Skeletal muscle tissue (tissue), 4 donors: ENCODE results near the gene CFAP100. TPM values are rescaled to one million over a fixed set of nuclear protein-coding genes. Genes with fewer than 3 reads are reported as not detected.

ENCODE experiments used
- H3K27ac ChIP-seq: one replicate; pipeline ENCODE4 v1.7.0; 2013; ENCODE audit warnings: mild to moderate bottlenecking, low read depth, low read length, inconsistent platforms
- H3K27me3 ChIP-seq, 3 donors: one replicate each; pipeline ENCODE4 v1.7.0; 2013; ENCODE audit warnings: low read length in 3 of 3; ENCODE audit not compliant: control insufficient read depth in 3 of 3, insufficient read depth in 3 of 3
- H3K36me3 ChIP-seq, 3 donors: one replicate each; pipeline ENCODE4 v1.7.0; 2013; ENCODE audit warnings: low read length in 3 of 3; ENCODE audit not compliant: control insufficient read depth in 3 of 3, insufficient read depth in 3 of 3
- H3K4me1 ChIP-seq, 3 donors: one replicate each; pipeline ENCODE4 v1.7.0; 2013; ENCODE audit warnings: low read length in 3 of 3, mild to moderate bottlenecking in 3 of 3; ENCODE audit not compliant: control insufficient read depth in 3 of 3, insufficient read depth in 3 of 3
- H3K4me3 ChIP-seq, 3 donors: one replicate each; pipeline ENCODE4 v1.7.0; 2013; ENCODE audit warnings: low read length in 3 of 3
- H3K9ac ChIP-seq, 3 donors: one replicate each; pipeline ENCODE4 v1.7.0; 2013; ENCODE audit warnings: low read length in 3 of 3, mild to moderate bottlenecking in 3 of 3, moderate library complexity in 2 of 3, low read depth in 1 of 3
- H3K9me3 ChIP-seq, 3 donors: one replicate each; pipeline ENCODE4 v1.7.0; 2013; ENCODE audit warnings: low read length in 3 of 3; ENCODE audit not compliant: control insufficient read depth in 3 of 3
- total RNA-seq: library from RNA; depleted of rRNA; stranded (reverse); fragments of >200 nt; gene quantifications from one replicate; pipeline ENCODE4 v1.2.3, GENCODE V29; 2014
- donor health status: Osteomylitis.

Gene CFAP100
- total RNA-seq, 1 donor from 2014 or later, result not detected

GRCh38 chr3:126350502-126351085 lies 44.1 kb upstream of the CFAP100 start:
- Histone ChIP-seq H3K36me3 (peaks cover 16 to 44% (median 22%) of the 10 kb centered on the region in 3 donors), H3K27me3 (no peaks in the 10 kb centered on the region), H3K4me3 (peak overlapping the region in 2 of 3 donors; percentile 41 to 47), H3K9ac (peak overlapping the region in 1 of 3 donors; percentile 66), H3K9me3 (no peaks in the 10 kb centered on the region), H3K27ac (no peak overlapping the region), H3K4me1 (peaks cover 43 to 100% (median 100%) of the 10 kb centered on the region in 3 donors)

GRCh38 chr3:126351086-126351770 lies 43.5 kb upstream of the CFAP100 start:
- peaks cover 16 to 41% (median 20%) of the 10 kb centered on the region in 3 donors for H3K36me3 ChIP-seq
- H3K4me3 ChIP-seq, result peak overlapping the region in 2 of 3 donors; percentile 45 to 47
- peaks cover 48 to 98% (median 97%) of the 10 kb centered on the region in 3 donors for H3K4me1 ChIP-seq
- no peaks in the 10 kb centered on the region for H3K9me3 ChIP-seq
- no peaks in the 10 kb centered on the region for H3K27me3 ChIP-seq
- H3K27ac ChIP-seq, result no peak overlapping the region
- peak overlapping the region in 2 of 3 donors; percentile 20 to 66 for H3K9ac ChIP-seq

GRCh38 chr3:126351771-126352475 lies 42.8 kb upstream of the CFAP100 start:
- Histone ChIP-seq H3K4me1 (peaks cover 51 to 95% (median 94%) of the 10 kb centered on the region in 3 donors), H3K4me3 (no peak overlapping the region), H3K36me3 (peaks cover 15 to 40% (median 20%) of the 10 kb centered on the region in 3 donors), H3K9me3 (no peaks in the 10 kb centered on the region), H3K27ac (no peak overlapping the region), H3K27me3 (no peaks in the 10 kb centered on the region), H3K9ac (peak overlapping the region in 1 of 3 donors; percentile 66)

- H3K9me3 ChIP-seq, result no peaks in the 10 kb centered on the region
- H3K4me3 ChIP-seq, result no peak overlapping the region
- peaks cover 13 to 33% (median 20%) of the 10 kb centered on the region in 3 donors for H3K36me3 ChIP-seq
Measured at GRCh38 chr3:126352476-126353454, 41.9 kb upstream of the CFAP100 start.

GRCh38 chr3:126353694-126354321 lies 40.9 kb upstream of the CFAP100 start:
- peak overlapping the region in 1 of 3 donors; percentile 6 for H3K4me3 ChIP-seq
- H3K9ac ChIP-seq, result peak overlapping the region in 2 of 3 donors; percentile 20 to 99
- H3K4me1 ChIP-seq, result peaks cover 59 to 90% (median 88%) of the 10 kb centered on the region in 3 donors
- H3K9me3 ChIP-seq, result no peaks in the 10 kb centered on the region
- no peak overlapping the region for H3K27ac ChIP-seq
- no peaks in the 10 kb centered on the region for H3K27me3 ChIP-seq
- peaks cover 13 to 27% (median 20%) of the 10 kb centered on the region in 3 donors for H3K36me3 ChIP-seq

More at GRCh38 chr3:126352476-126353454, 41.9 kb upstream of the CFAP100 start:
- Histone ChIP-seq H3K27me3 (no peaks in the 10 kb centered on the region), H3K4me1 (peaks cover 54 to 90% (median 88%) of the 10 kb centered on the region in 3 donors), H3K27ac (no peak overlapping the region), H3K9ac (peak overlapping the region in 1 of 3 donors; percentile 33)

- Histone ChIP-seq H3K9me3 (no peaks in the 10 kb centered on the region), H3K36me3 (peaks cover 13 to 23% (median 20%) of the 10 kb centered on the region in 3 donors), H3K4me3 (peak overlapping the region in 2 of 3 donors; percentile 65 to 92), H3K9ac (peak overlapping the region; percentile 63 to 99 (median 66)), H3K27ac (peak overlapping the region; percentile 89), H3K4me1 (peaks cover 55 to 84% (median 81%) of the 10 kb centered on the region in 3 donors), H3K27me3 (no peaks in the 10 kb centered on the region)
Measured at GRCh38 chr3:126354776-126355175, 39.9 kb upstream of the CFAP100 start.

GRCh38 chr3:126355251-126355650 lies 39.5 kb upstream of the CFAP100 start:
- H3K4me1 ChIP-seq, result peaks cover 50 to 79% (median 76%) of the 10 kb centered on the region in 3 donors
- peak overlapping the region; percentile 62 to 92 (median 65) for H3K4me3 ChIP-seq
- H3K27ac ChIP-seq, result peak overlapping the region; percentile 89
- no peaks in the 10 kb centered on the region for H3K9me3 ChIP-seq
- H3K9ac ChIP-seq, result peak overlapping the region; percentile 66 to 99 (median 82)
- peaks cover 0 to 4% (median 0%) of the 10 kb centered on the region in 3 donors for H3K27me3 ChIP-seq
- peaks cover 13 to 23% (median 20%) of the 10 kb centered on the region in 3 donors for H3K36me3 ChIP-seq

GRCh38 chr3:126355777-126356372 lies 38.8 kb upstream of the CFAP100 start:
- peak overlapping the region; percentile 89 to 99 (median 91) for H3K9ac ChIP-seq
- peaks cover 0 to 6% (median 5%) of the 10 kb centered on the region in 3 donors for H3K27me3 ChIP-seq
- peaks cover 44 to 73% (median 70%) of the 10 kb centered on the region in 3 donors for H3K4me1 ChIP-seq
- no peaks in the 10 kb centered on the region for H3K9me3 ChIP-seq
- H3K4me3 ChIP-seq, result peak overlapping the region; percentile 81 to 96 (median 92)
- peaks cover 9 to 17% (median 15%) of the 10 kb centered on the region in 3 donors for H3K36me3 ChIP-seq
- H3K27ac ChIP-seq, result peak overlapping the region; percentile 98
